ENCODE data around the gene EIF6.

GRCh38 chr20:35294293-35294685, 9.7 kb upstream of the EIF6 start:
- TF ChIP-seq CTCF (conservative IDR thresholded peaks at IDR 0.05 in 1 of 2, IDR thresholded peaks at IDR 0.05 in 1 of 2; ENCODE audit: low read depth in 1 of 2, low read length in 2 of 2), result no peak
- TF ChIP-seq EZH2 (IDR thresholded peaks at IDR 0.05; ENCODE audit: low read length, missing control alignments), result no peak
